ENCODE results near the gene DKKL1. TPM values are rescaled to one million over a fixed set of nuclear protein-coding genes. Genes with fewer than 3 reads are reported as not detected.

Gene DKKL1
- total RNA-seq, 1 donor from 2014 or later, result not detected

DNA sequence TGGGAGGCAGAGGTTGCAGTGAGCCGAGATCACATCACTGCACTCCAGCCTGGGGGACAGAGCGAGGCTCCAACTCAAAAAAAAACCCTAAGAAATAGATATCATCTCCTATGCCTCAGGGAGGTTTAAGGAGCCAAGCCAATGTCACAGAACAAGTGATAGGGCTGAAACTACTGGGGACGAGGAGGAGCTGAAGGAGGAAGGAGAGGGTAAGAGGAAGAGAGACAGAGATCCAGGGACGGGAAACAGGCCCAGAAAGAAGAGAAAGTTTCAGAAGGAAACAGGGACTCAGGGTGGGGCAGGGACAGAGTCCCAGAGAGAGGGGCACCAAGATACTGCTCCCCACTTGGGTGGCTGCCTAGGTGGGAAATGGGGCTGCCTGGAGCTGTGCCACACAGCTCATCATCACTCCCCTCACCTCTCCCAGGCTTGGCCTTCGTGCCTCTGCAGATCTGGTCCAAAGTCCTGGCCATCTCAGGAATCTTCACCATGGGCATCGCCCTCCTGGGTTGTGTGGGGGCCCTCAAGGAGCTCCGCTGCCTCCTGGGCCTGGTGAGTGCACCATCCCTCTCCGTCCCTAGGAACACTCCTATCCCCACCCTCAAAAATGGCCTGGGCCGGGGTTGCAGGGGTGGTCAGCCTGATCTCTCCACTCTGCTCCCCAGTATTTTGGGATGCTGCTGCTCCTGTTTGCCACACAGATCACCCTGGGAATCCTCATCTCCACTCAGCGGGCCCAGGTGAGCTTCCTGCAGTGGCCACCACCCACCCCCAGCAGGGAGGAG lies 27.0 kb upstream of the DKKL1 start:
- intact Hi-C loops (cut with micrococcal nuclease), result no loop called here
- DNase-seq, result no peak

GRCh38 chr19:49337267-49338022 lies 26.2 kb upstream of the DKKL1 start:
- intact Hi-C loops (cut with micrococcal nuclease), result no loop called here
- no peak for ATAC-seq
- DNase-seq, result no peak

More for the DNA sequence above, 27.0 kb upstream of the DKKL1 start:
- ATAC-seq, result no peak

- no peak for DNase-seq
- no peak for ATAC-seq
- intact Hi-C loops (cut with micrococcal nuclease), result no loop called here
These were observed 25.5 kb upstream of the DKKL1 start for GRCh38 chr19:49338023-49338677.

- intact Hi-C loops (cut with micrococcal nuclease), result no loop called here
- DNase-seq (peak; percentile 85), ATAC-seq (peak; percentile 71)
These were observed 24.9 kb upstream of the DKKL1 start for GRCh38 chr19:49338691-49339300.

DNA sequence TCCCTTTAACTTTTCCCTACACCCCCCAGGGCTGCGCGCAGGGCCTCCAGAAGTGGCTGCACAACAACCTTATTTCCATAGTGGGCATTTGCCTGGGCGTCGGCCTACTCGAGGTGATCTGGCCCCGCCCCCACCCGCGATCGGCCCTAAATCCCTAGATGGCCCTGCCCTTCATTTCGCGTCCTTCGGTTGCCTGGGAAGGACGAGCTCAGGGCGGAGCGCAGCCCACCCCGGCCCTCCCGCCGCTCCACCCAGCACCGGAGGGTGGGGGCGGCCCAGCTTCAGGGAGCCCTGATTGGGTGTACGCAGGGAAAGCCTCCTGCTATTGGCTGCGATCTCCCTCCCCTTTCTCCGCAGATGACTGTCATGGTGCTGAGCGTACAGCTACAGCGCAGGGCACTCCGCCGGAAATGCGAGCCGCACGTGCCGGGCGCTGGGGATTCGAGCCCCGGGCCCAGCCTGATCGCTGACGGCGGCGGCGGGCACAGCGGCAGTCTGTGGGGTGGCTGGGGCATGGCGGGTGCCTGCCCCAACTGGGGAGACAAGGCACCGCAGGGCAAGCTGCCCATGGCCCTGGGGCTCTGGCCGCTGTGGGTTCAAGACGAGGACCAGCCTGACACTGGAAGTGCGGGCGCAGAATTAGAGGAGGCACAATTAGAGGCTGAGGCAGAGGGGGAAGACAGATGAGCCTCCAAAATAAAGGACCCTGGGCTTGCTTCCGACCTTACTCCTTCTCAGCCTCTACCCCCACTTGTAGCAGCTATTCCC lies 24.2 kb upstream of the DKKL1 start:
- ATAC-seq (peak; percentile 95), DNase-seq (peak; percentile 92)
- intact Hi-C loops (cut with micrococcal nuclease), result no loop called here

DNA sequence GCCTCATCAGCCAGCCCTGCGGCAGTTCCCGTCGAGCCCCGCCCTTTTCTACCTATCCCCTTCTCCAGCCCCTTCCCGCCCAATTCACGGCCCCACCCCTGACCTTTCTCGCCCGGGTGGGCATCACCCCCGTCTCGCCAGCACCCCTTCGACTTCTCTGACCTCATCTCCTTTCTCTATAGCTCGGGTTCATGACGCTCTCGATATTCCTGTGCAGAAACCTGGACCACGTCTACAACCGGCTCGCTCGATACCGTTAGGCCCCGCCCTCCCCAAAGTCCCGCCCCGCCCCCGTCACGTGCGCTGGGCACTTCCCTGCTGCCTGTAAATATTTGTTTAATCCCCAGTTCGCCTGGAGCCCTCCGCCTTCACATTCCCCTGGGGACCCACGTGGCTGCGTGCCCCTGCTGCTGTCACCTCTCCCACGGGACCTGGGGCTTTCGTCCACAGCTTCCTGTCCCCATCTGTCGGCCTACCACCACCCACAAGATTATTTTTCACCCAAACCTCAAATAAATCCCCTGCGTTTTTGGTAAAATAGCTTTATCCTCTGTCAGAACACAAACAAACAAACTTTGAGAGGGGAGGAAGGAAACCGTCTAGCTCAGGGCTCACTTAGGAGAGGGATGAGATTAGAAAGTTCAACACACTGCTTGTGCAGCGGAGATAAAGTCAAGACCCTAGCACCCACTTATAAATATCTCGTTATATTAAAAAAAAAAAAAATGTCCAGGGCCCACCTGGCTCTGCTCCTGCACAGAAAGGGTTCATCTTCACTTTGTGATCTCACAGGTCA lies 23.4 kb upstream of the DKKL1 start:
- intact Hi-C loops (cut with micrococcal nuclease), result no loop called here
- peak; percentile 42 for ATAC-seq
- peak; percentile 79 for DNase-seq

- intact Hi-C loops (cut with micrococcal nuclease), result no loop called here
- DNase-seq (no peak), ATAC-seq (no peak)
These were observed 22.6 kb upstream of the DKKL1 start for GRCh38 chr19:49340865-49341718.

GRCh38 chr19:49342291-49342721 lies 21.4 kb upstream of the DKKL1 start:
- DNase-seq (no peak), ATAC-seq (no peak)
- intact Hi-C loops (cut with micrococcal nuclease), result no loop called here

DNA sequence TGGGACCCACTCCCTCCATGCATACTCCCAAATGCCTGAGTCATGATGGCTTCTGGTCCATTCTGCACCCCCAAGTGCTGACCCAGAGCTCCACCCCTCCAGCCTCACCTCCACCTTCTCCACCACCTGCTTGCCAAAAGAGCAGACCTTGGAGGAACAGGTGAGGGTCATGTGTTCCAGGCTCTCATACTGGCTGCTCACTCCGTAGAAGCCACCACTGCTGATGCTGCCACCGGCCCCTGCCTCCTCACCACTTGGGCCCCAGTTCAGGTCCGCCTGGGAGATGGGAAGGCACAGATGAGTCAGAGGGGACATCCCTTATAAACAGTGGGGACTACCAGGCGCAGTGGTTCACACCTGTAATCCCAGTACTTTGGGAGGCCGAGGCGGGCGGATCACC lies 20.6 kb upstream of the DKKL1 start:
- ATAC-seq (no peak), DNase-seq (no peak)
- intact Hi-C loops (cut with micrococcal nuclease), result no loop called here

DNA sequence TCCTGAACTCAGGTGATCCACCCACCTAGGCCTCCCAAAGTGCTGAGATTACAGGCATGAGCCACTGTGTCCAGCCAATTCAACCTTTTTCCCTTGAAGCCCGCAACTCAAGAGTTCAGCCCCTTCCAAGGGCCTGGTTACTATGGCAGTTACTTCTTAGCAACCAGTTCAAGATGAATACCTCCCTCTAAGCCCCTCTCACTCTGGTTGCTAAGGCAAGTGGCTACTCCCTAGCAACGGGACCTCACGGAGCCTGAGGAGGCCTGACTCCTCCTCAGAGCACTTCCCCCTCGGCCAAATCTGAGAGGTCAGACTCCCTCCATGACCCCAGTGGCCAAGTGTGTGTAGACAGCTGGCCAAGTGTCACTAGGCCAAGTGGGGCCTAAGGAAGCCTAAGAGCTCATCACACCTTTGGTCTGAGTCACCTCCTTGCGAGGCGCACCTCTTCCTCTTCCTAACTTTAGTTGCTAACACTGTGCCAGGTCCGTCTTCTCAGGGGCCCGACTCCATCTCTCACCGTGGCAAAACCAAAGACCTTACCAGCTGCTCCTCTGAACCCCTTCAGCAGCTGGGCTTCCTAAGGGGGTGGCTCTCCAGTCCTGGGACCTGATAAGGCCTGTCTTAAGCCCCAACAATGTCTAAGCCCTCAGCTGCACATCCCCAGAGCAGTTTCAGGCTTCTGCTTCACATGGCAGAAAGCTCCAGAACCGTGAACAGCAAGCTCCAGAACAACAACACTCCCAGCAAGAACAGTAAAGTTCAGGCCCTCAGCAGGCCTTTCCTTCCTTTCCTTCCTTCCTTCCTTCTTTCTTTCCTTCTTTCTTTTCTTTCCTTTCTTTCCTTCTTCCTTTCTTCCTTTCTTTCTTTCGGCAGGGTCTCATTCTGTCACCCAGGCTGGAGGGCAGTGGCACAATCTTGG lies 18.9 kb upstream of the DKKL1 start:
- DNase-seq (no peak), ATAC-seq (no peak)
- intact Hi-C loops (cut with micrococcal nuclease), result no loop called here

DNA sequence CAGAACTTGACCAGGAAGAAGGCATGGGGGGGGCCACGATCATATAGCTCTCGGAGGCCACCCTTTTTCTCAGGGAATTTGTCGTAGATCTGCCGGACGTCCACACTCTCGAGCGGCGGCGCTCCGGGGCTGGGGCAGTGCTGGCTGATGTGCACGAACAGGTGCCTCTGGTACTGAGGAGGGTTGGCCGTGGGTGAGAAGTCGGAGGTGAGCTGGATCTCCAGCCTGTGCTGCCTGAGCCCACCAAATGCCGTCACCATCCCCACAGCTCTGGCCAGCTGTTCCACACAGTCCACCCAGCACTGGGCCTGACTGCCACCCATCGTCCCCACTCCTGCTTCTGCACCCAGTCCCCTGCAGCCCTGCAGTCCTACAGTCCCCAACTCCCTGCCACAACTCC lies 16.5 kb upstream of the DKKL1 start:
- ATAC-seq (no peak), DNase-seq (no peak)
- intact Hi-C loops (cut with micrococcal nuclease), result no loop called here

GRCh38 chr19:49347835-49348234 lies 15.8 kb upstream of the DKKL1 start:
- intact Hi-C loops (cut with micrococcal nuclease), result no loop called here
- peak; percentile 68 for ATAC-seq
- no peak for DNase-seq

- ATAC-seq (no peak), DNase-seq (no peak)
- intact Hi-C loops (cut with micrococcal nuclease), result no loop called here
These were observed 15.1 kb upstream of the DKKL1 start for GRCh38 chr19:49348305-49349189.

- intact Hi-C loops (cut with micrococcal nuclease), result no loop called here
- ATAC-seq, result no peak
These were observed 14.1 kb upstream of the DKKL1 start for GRCh38 chr19:49349567-49349966.

GRCh38 chr19:49355909-49356353 lies 7.7 kb upstream of the DKKL1 start:
- intact Hi-C loops (cut with micrococcal nuclease), result no loop called here
- ATAC-seq (peak; percentile 30), DNase-seq (peak; percentile 51)

More at GRCh38 chr19:49349567-49349966, 14.1 kb upstream of the DKKL1 start:
- DNase-seq, result no peak
